ENCODE measurements around the gene TMEM218. TPM values are rescaled to one million over a fixed set of nuclear protein-coding genes. Genes with fewer than 3 reads are reported as not detected.
A peak's percentile ranks its signal among the peaks of the same experiment; 100 is the strongest.

The TMEM218 gene
- total and polyA plus RNA-seq, 12 donors, result 19.3 to 42.3 (median 25.8) TPM

- Histone ChIP-seq H3K4me1 (replicated peaks in 1 of 2) (peaks cover 2 to 6% of the 10 kb centered on the region in 2 donors), H3K4me3 (no peak overlapping the region), H3K27me3 (no peaks in the 10 kb centered on the region), H3K27ac (no peak overlapping the region), H3K36me3 (replicated peaks in 1 of 2) (no peaks in the 10 kb centered on the region), H3K9me3 (replicated peaks in 1 of 3) (no peaks in the 10 kb centered on the region)
- TF ChIP-seq POLR2A (IDR thresholded peaks at IDR 0.05) (no peak), CTCF (IDR thresholded peaks at IDR 0.05) (no peak)
- 0 to 86% (median 78%) methylated on average over 1 of the region's 1 CpG for WGBS, 4 donors
- intact Hi-C loops (cut with DNase I), result no loop called here
- DNase-seq, result no peak
These were observed 5.5 kb downstream of the TMEM218 start for GRCh38 chr11:125105926-125106325.

GRCh38 chr11:125102510-125102909 is 8.9 kb downstream of the TMEM218 start:
- intact Hi-C loops (cut with DNase I), result no loop called here
- no peaks in the 10 kb centered on the region for H3K9me3 ChIP-seq (replicated peaks in 1 of 3)
- peaks cover 0 to 3% of the 10 kb centered on the region in 2 donors for H3K36me3 ChIP-seq (replicated peaks in 1 of 2)
- H3K27me3 ChIP-seq, result no peaks in the 10 kb centered on the region
- WGBS, 4 donors, result 88 to 90% (median 89%) methylated on average over 7 of the region's 7 CpGs
- H3K4me1 ChIP-seq (replicated peaks in 1 of 2), result no peaks in the 10 kb centered on the region
- peak overlapping the region in 1 of 5 donors; percentile 8 for H3K27ac ChIP-seq
- DNase-seq, result peak in 1 of 7 donors; percentile 34
- TF ChIP-seq POLR2A (IDR thresholded peaks at IDR 0.05) (no peak), CTCF (IDR thresholded peaks at IDR 0.05) (no peak)
- H3K4me3 ChIP-seq, result no peak overlapping the region

GRCh38 chr11:125102025-125102424 is 9.4 kb downstream of the TMEM218 start:
- H3K27ac ChIP-seq, result peak overlapping the region in 1 of 5 donors; percentile 13
- 96 to 97% (median 96%) methylated on average over 18 to 19 of the region's 19 CpGs for WGBS, 4 donors
- peaks cover 0 to 8% of the 10 kb centered on the region in 2 donors for H3K36me3 ChIP-seq (replicated peaks in 1 of 2)
- TF ChIP-seq POLR2A (IDR thresholded peaks at IDR 0.05) (no peak), CTCF (IDR thresholded peaks at IDR 0.05) (no peak)
- no peaks in the 10 kb centered on the region for H3K9me3 ChIP-seq (replicated peaks in 1 of 3)
- H3K4me3 ChIP-seq, result no peak overlapping the region
- no peaks in the 10 kb centered on the region for H3K4me1 ChIP-seq (replicated peaks in 1 of 2)
- intact Hi-C loops (cut with DNase I), result no loop called here
- H3K27me3 ChIP-seq, result no peaks in the 10 kb centered on the region
- DNase-seq, result no peak

- TF ChIP-seq CTCF (IDR thresholded peaks at IDR 0.05) (no peak), POLR2A (IDR thresholded peaks at IDR 0.05) (no peak)
- Histone ChIP-seq H3K9me3 (replicated peaks in 1 of 3) (no peaks in the 10 kb centered on the region), H3K4me3 (no peak overlapping the region), H3K4me1 (replicated peaks in 1 of 2) (no peaks in the 10 kb centered on the region), H3K27me3 (no peaks in the 10 kb centered on the region), H3K27ac (no peak overlapping the region), H3K36me3 (replicated peaks in 1 of 2) (peaks cover 0 to 12% of the 10 kb centered on the region in 2 donors)
- no peak for DNase-seq
- intact Hi-C loops (cut with DNase I), result no loop called here
- 87 to 89% (median 88%) methylated on average over 3 of the region's 3 CpGs for WGBS, 4 donors
These were observed 9.8 kb downstream of the TMEM218 start for GRCh38 chr11:125101596-125101995.

Measured in adrenal gland (tissue), 12 donors.